Heart left ventricle (tissue), 13 donors: ENCODE results near the gene TNFRSF6B.

Source experiments
- CTCF ChIP-seq, 12 donors: fragments of 200-600 bp; sonication (generic) in 4 of 12; IDR thresholded peaks; one replicate each; pipeline versions ENCODE4 v1.5.0 to v1.8.0; 2018 to 2022; ENCODE audit warnings: antibody characterized with exemption in 12 of 12, mild to moderate bottlenecking in 5 of 12
- POLR2A ChIP-seq, 2 donors: fragments of 450-650 bp; IDR thresholded peaks; one replicate each; pipeline ENCODE4 v1.6.1; 2017; ENCODE audit warnings: antibody characterized with exemption in 2 of 2, mild to moderate bottlenecking in 2 of 2, moderate library complexity in 2 of 2
- donor health status: ischemic (EF 13 %, LVEDD 7.1; RV severe dilation, severe dysfunction).
- donor health status: DM: no; HTN: yes; CAD: no.
- donor health status: DM: no; HTN: no; CAD: no.
- donor health status: ischemic (EF 25% LVEDD 6.9; RV normal size, moderate dysfunction).
- donor health status: ischemic (EF 25% LVEDD 5.7; RV mildly dilated, moderate dysfunction).
- donor health status: ischemic (EF 35%, LVEDD 5.7; RV mildly dilated, moderate dysfunction).
- donor health status: nonischemic (EF 11% LVEDD 7.7; RV severe dilation, severe dysfunction).
- donor health status: DM: yes; HTN: yes; CAD: no.
- donor health status: PGD.
- donor health status: ischemic (EF 29% LVEDD 5.4; RV normal size, mild dysfunction).
- donor health status: nonischemic (EF 23%, LVEDD 6.1; RV moderate dilation, normal function).

- TF ChIP-seq CTCF (IDR thresholded peaks at IDR 0.05) = no peak
- no peak for TF ChIP-seq POLR2A (IDR thresholded peaks at IDR 0.05)
Measured at GRCh38 chr20:63733579-63734081, 37.2 kb downstream of the TNFRSF6B start.
